ENCODE measurements around the gene IQSEC1. TPM values are rescaled to one million over a fixed set of nuclear protein-coding genes. Genes with fewer than 3 reads are reported as not detected.

Gene IQSEC1
- total RNA-seq, 1 donor from 2014 or later = 59.7 TPM

DNA sequence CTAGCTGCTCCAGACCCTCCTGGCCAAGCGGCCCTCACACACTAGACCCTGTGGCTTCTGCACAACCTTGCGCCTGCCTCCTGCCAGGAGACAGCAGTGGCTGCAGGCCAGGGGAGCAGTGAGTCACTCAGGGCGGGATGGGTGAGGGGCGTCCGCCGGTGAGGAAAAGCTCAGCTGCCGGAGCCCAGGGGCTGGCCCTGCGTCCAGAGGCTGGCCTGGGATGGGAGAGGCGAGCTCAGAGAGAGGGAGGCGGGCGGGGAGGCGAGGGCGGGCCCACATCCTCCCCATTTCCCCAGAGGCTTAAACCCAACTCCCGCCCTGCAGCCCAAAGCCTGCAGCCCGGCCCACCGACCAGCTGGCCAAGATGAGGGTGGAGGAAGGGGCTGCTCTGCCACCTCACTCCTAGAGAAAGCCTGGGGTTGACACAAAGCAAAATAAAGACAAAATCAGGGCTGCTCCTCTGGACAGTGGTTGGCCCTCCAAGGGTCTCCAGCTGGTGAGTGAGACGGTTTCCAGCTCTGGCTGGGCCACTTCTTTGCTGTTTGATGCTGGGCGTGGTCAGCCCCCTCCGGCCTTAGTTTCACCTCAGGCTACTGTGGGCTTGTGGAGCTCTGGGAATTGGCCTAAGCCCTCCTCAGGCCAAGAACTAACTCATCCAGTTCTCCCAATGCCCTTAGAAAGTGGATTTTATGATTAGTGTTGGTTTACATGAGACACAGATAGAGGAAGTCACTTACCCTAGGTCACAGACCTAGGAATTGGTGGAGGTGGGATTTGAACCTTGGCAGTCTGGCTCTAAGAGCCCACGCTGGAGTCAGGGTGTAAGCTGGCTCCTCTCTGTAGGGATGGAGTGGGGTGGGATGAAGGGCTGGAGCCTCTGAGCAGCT is 50.6 kb downstream of the IQSEC1 start:
- peak; percentile 91 for DNase-seq (ENCODE audit: low spot score)
- intact Hi-C loops (cut with DNase I) = no loop called here

DNA sequence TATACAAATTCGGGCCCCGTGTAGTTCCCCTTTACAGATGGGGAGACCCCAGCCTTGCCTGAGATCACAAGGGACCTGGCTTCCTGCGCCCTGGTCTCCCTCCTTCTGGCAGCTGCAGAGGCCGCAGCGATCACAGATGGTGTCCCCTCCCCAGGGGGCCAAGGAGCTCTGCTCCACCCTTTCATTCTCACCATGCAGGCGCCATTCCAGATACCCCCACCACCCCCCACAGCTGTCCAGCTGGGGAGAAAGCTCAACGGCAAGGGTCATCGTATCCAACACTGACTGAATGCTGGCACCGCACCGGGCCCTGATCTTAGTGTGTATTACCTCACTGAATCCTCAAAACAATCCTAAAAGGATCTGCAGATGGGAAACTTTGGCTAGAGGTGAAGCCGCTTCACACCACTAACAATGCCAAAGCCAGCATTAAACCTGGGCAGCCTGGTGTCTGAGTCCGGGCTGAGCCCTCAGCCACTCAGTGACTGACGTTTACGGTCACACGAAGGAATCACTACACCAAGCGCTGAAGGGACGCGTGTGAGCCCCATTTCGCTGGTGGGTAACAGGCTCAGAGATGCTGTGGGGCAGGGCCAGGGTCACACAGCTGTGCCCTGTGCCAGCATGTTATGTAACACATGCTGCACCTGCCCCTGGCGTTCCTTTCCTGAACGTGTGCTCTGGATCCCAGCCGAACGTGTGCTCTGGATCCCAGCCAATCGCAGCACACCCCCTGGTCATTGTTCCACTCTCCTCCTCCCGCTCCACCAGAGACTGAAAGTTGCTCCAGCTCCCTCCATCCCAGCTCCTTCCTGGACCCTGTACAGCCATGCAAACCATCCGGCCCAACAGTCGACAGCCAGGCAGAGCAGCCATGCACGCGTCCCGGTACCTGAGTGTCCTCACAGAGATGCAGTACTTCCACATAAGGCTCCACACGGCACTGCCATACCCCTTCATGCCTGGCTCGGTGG is 51.8 kb downstream of the IQSEC1 start:
- intact Hi-C loops (cut with DNase I) = no loop called here
- peak; percentile 67 for DNase-seq (ENCODE audit: low spot score)

DNA sequence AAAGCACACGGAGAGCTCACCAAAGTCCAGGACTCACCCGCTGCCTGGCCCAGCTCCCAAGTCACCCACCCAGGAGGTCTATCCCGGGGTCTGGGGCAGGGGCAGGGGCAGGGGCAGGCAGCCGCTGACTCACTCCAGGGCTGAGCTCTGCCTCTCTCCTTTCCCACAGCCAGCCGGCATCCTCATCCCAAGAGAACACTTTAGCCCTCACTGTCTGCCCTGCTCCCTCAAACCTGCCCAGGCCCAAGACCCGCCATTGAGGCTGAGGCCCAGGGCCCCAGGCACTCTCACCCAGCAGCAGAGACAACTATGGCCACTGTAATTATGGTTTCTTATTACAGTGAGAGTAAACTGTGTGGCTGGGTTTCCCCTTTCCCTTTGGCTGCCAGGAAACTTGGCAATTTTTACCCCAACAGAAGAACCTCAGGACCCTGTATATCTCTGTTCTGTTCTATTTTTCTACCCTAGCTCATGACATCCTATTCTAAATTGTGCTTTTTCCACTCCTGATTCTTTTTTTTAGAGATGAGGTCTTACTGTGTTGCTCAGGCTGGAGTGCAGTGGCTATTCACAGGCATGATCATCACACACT is 53.0 kb downstream of the IQSEC1 start:
- intact Hi-C loops (cut with DNase I) = no loop called here
- peak; percentile 31 for DNase-seq (ENCODE audit: low spot score)

DNA sequence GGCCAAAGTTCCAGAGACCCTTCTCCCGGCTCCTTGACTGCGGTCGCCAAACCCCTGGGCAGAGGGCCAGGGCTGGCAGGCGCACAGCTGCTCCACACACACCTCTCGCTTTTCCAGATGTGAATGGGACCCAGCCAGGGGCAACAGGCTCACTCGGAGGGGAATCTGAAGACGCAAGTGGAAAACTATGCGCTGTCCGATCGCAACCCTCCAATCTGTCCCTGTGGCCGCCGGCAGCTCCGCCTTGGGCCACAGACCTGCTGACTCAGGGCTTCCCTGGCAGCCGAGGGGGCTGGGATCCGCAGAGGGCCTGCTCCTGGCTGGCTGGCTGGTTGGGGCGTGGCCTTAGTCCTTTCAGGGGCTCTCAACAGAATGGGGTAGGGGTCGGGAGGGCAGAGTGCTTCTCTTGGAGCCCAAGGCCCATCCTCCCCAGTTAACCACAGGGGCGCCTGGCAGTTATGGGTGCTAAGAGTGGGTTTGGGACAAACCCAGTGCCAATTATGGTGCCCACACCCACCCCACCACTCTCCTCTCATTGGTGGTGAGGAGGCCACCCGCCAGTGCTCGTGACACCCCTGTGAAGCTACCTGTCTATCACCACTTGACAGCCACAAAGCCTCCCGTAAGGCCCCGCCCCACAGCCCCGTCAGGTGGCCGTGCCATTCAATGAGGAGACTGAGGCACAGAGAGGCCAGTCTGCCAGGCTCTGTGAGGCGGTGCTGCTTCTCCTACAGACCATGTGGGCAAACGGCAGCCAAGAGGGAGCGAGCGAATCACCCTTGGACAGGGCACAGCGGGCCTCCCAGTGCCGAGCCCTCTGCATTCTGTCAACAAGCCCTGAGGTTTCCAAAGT is 53.8 kb downstream of the IQSEC1 start:
- intact Hi-C loops (cut with DNase I) = no loop called here
- peak; percentile 79 for DNase-seq (ENCODE audit: low spot score)

DNA sequence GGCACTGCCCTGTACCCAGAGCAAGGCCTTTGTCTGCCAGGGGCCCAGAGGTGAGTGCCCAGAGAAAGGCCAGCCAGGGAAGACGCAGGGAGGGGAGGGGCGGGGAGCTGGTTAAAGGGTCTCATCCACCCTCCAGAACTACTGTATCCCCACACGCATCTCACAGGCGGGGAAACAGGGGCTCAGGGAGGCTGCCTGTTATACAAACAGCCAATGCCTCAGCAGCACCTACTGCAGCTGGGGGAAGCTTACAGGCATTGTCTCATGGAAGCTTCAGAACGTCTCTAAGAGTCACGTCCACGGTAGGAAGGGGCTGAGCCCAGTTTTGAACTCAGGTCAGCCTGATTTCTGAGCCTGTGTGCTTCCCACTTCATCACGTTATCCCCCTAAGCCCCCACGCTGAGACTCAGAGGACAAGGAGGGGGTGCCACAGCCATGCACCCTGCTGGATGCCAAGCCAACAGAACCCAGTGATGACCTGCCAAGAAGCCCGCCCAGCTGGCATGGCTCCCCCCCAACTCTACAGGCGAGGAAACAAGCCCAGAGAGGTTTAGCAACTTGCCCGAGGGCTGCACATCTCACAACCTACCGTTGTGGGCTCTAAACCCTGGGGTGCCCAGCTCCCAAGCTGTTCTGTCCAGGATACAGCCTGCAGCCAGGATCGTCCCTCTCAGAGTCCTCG is 54.5 kb downstream of the IQSEC1 start:
- intact Hi-C loops (cut with DNase I) = no loop called here
- DNase-seq (ENCODE audit: low spot score) = peak; percentile 67

DNA sequence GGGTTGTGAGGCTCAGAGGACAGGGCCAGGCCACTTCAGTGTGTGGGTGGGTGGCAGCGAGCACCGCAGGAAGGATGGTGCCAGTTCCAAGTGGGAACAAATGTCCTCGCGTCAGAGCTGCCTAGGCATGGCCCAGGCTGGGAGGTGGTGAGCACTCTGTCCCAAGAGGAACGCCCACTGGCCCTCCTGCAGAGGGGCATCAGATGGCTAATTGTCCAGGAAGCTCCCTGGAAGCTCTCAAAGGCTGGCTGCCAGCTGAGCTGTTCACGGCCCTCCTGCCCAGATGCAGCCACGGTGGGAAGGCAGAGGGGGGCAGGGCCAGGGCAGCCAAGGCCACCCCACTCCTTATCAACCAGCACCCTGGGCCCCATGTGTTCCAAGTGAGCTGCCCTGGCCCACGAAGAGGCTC is 55.2 kb downstream of the IQSEC1 start:
- DNase-seq (ENCODE audit: low spot score) = peak; percentile 74
- intact Hi-C loops (cut with DNase I) = no loop called here

DNA sequence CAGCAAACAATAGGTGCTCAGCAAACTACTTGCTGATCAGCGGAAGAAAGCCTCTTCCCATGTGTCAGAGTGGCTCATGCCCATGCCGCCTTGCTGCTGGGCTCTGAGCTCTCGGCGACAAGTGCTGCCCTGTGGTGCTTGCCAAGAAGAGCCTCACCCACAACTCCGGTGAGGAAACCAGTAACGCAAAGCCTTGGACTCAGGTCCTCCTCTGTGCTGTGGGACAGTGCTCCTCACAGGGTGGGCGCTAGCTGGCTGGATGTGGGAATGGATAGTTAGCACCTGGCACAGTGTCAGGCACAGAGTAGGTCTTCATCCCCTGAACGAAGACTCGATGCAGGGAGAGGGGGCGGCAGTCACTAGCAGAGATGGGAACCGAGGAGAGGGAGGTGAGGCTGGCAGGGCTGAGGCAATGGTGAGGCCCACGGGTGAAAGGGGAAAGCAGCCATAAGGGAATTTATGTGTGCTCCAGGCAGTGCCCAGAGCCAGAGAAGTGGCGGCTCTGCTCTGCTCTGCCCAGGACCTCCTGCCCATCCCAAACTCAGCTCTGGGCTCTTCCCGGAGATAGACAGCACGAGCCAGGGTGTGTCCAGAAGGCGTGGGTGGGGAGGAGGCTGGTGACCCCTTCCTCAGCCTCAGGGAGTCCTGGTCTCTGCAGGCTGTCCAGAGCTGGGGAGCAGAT is 55.7 kb downstream of the IQSEC1 start:
- intact Hi-C loops (cut with DNase I) = no loop called here
- DNase-seq (ENCODE audit: low spot score) = peak; percentile 65

DNA sequence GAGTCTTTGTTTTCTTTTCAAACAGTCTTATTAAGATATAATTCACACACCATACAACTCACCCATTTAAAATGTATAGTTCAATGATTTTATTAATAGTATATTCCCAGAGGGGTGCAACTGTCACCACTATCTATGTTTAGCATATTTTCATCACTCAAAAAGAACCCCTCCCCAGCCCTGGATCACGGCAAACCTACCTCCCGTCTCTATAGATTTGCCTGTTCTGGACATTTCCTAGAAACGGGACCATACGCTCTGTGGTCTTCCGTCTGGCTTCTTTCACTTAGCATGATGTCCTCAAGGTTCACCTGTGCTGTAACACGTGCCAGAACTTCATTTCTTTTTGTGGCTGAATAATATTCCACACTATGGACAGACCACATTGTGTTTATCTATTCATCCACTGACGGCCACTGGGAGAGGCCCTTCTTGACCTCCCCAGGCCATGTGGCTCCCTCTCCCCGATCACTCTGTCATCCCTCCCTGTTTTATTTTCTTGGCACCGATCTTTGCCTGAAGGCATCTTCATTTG is 56.4 kb downstream of the IQSEC1 start:
- DNase-seq (ENCODE audit: low spot score) = peak; percentile 27

DNA sequence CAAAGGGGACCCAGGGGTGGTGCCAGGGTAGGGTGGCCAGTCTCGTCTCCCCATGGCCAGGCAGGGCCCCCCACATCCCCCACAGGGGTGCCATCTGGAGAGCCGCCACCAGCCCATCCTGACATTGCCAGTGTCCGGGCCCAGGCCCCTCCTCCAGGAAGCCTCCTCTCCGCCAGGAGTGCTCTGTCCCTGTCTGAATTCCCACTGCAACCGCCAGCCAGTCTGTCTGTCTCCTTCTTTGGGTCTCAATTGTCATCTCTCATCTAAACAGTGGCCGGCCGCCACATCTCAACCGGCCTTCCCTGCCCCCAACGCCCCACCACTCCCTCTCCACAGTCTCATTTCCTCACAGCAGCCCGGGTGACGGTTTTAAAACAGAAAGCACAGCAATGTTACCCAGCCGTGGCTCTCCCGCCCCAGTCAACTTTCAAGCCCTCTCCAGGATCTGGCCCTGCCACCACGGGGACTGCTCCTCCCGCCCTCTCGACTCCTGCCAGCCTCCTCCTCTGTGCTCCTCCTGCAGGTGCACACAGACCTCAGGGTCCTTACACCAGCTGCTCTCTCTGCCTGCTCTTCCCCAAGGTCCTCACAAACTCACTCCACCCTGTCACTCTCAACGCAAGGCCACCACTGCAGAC is 57.0 kb downstream of the IQSEC1 start:
- DNase-seq (ENCODE audit: low spot score) = peak; percentile 90
- intact Hi-C loops (cut with DNase I) = no loop called here

More for the DNA sequence above, 56.4 kb downstream of the IQSEC1 start:
- intact Hi-C loops (cut with DNase I) = no loop called here

DNA sequence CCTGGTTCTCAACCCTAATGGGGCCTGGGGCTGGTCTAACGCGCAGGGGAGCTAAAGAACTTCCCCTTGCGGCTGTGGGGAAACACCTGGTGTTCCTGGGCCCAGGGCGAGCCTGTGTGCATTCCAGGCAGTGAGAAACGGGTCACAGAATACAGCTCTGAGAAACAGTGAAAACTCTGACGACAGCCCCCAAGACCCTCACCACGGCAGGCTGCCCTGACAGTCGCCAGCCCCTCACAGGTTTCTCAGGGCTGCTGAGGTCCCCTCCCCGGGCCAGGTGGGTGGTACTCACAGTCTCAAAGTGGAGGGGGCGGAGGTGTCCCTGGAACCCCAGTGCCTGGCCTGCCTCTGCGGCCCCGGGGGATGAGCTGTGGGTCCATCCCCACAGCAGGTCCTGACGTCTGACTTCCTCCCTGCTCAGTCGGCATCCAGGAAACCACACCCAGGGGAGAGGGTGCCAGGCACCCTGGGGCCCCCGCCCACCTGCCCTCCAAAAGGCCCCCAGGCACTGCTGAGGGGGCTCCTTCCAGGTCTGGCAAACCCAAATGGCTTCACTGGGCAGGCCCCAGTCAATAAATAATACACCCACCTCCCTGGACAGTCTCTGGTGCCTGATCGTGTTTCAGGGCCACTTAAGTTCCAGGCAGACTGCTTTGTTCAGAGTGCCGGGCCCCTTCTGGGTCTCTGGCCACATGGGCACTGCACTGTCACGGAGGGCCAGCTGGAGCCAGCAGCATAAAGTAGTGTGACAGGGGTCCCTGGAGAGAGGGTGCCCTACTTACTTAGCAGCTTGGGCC is 57.7 kb downstream of the IQSEC1 start:
- intact Hi-C loops (cut with DNase I) = no loop called here
- peak; percentile 89 for DNase-seq (ENCODE audit: low spot score)

DNA sequence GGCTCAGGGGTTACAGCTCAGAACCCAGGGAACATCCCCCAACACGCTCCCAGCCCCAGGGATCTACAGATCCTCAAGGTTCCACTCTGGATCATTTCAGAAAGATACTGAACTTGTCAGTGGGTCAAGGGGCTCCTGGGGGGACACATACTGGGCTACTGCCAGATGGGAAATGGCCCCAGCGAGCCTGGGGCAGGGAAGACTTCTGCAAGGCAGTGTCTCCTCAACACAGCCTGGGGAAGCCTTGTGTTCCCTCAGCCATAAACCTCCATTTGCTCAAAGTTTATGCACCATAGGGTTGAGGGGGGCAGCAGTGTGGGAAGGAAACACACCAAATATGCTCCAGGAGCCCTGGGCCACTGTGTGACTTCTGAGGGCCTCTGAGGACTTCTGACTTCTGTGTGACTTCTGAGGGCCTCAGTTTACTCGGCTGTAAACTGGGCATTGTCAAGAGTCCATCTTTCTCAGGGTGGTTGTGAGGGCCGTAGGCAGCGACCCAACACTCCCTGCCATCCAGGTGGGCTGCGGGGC is 58.4 kb downstream of the IQSEC1 start:
- intact Hi-C loops (cut with DNase I) = no loop called here
- peak; percentile 64 for DNase-seq (ENCODE audit: low spot score)

DNA sequence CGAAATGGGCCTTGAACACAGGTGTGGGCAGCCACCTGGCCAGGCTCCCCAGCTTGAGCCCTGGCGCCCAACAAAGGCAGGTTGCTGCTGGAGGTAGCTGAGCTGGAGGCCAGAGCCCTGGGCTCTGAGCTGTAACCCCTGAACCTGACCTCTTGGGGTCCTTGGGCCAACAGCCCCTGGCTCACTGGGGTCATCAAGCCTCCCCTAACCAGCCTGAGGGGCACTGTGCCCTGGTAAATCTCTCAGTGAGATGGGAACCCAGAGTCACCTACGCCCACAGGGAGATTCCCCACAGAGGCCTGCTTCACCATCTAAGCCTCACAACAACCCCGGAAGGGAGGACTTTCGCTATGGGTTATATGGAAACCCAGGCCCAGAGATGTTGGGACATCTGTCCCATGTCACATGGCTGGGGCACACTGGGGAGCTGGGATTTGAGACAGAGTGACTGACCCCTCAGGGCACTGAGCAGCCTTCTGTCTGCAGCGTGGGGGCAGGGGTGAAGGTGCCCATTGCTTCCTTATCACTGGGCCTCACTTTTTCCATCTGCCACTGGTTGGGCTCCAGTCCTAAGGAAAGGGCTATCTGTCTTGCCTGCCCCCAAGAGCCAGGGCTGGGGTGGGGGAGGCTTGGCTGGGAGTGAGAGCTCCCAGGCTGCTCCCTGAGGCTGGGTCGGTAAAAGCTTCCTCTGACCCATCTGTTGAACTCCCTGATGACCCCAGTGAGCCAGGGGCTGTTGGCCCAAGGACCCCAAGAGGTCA is 59.1 kb downstream of the IQSEC1 start:
- intact Hi-C loops (cut with DNase I) = no loop called here
- peak; percentile 73 for DNase-seq (ENCODE audit: low spot score)

DNA sequence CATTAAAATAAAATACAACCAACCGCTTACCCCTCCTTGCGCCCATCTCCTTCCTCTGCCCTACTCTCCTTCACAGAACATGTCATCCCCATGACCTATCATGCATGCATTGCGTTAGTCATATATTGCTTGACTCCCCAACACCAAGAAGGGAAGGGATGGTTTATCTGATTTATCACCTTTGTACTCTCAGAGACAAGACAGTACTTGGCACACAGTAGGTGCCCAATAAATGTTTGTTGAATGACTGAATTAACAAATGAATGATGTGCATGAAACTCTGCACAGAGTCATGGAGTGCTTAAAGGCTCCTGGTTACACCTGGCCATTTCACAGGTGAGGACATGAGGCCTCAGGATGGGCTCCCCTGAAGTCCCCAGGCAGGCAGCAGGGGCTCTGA is 59.7 kb downstream of the IQSEC1 start:
- DNase-seq (ENCODE audit: low spot score) = no peak
- intact Hi-C loops (cut with DNase I) = no loop called here

DNA sequence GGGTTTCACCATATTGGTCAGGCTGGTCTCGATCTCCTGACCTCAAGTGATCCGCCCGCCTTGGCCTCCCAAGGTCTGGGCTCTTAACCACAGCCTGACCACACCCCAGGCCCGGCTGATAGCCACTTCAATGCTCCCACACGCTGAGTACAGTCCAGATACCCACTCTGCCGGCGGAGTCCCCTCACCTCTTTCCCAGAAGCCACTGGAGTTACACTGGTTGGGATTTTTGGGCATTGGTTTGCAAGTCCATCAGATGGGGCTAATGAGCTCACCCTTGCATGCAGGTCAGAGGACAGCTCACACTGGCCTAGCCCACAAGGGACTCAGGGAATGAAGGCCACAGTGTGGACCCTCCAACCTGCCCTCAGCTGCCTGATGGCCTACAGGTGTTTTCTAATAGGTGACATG is 60.1 kb downstream of the IQSEC1 start:
- intact Hi-C loops (cut with DNase I) = no loop called here
- DNase-seq (ENCODE audit: low spot score) = peak; percentile 56

DNA sequence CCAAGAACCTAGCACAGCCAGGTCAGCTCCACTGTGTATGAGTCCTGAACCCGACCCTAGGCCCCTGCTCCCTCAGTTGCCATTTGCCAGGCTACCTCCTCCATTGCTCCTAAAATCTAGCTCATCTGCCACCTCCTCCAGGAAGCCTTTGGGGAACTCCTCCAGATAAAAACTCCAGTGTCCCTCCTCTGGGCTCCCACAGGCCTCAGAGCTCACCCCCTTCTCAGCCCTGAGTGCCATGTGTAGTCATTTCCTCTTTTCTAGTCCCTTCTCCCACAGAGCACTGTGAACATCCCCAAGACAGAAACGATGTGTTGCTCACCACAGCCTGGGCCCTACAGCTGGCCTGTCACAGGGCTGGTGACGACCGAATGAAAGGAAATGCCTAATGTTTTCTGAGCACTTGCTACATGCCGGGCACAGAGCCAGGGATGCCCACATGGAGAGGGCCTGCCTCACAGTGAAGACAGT is 61.0 kb downstream of the IQSEC1 start:
- DNase-seq (ENCODE audit: low spot score) = peak; percentile 90
- intact Hi-C loops (cut with DNase I) = no loop called here

All from cardiac septum (tissue), 1 donor.